Adrenal gland (tissue), 12 donors: Measurements from ENCODE around the gene FAP. TPM values are rescaled to one million over a fixed set of nuclear protein-coding genes. Genes with fewer than 3 reads are reported as not detected.

Experiments
- DNase-seq, 7 donors: peaks; one replicate each; pipeline ENCODE4 v3.0.0-alpha.2; 2019 to 2020
- H3K27ac ChIP-seq, 5 donors: fragments of 200-600 bp; sonication (generic) in 4 of 5; 1 replicate in 3 of 5; 2 replicates in 2 of 5; pipeline versions ENCODE4 v1.5.1 to v1.8.0; 2016 to 2020; ENCODE audit warnings: mild to moderate bottlenecking in 1 of 5
- H3K27me3 ChIP-seq: fragments of 200-600 bp; 2 replicates; pipeline ENCODE4 v1.8.0; 2021
- H3K36me3 ChIP-seq, 2 donors: fragments of 200-600 bp; replicated peaks in 1 of 2; 1 replicate in 1 of 2; 2 replicates in 1 of 2; pipeline versions ENCODE4 v1.5.1 to v1.8.0; 2018 to 2022
- H3K4me1 ChIP-seq, 2 donors: fragments of 200-600 bp; replicated peaks in 1 of 2; 1 replicate in 1 of 2; 2 replicates in 1 of 2; pipeline versions ENCODE4 v1.5.1 to v1.8.0; 2018 to 2021
- H3K4me3 ChIP-seq, 4 donors: fragments of 200-600 bp; sonication (generic) in 3 of 4; one replicate each; pipeline ENCODE4 v1.5.1; 2016 to 2018
- H3K9me3 ChIP-seq, 3 donors: fragments of 200-600 bp; sonication (generic) in 1 of 3; replicated peaks in 1 of 3; 1 replicate in 2 of 3; 2 replicates in 1 of 3; pipeline versions ENCODE4 v1.5.1 to v1.8.0; 2016 to 2021
- CTCF ChIP-seq, 6 experiments: fragments of 450-650 bp in 4 of 6; fragments of 200-600 bp in 2 of 6; sonication (generic) in 1 of 6; IDR thresholded peaks; 1 replicate in 5 of 6; 2 replicates in 1 of 6; pipeline versions ENCODE4 v1.5.1 to v1.8.0; 2016 to 2021; ENCODE audit warnings: antibody characterized with exemption in 6 of 6, mild to moderate bottlenecking in 2 of 6, moderate library complexity in 1 of 6
- POLR2A ChIP-seq, 2 donors: fragments of 450-650 bp; IDR thresholded peaks; one replicate each; pipeline ENCODE4 v1.6.1; 2017; ENCODE audit warnings: antibody characterized with exemption in 2 of 2, mild to moderate bottlenecking in 2 of 2, moderate library complexity in 1 of 2
- WGBS, 4 donors: extraction: QIAGEN DNeasy Blood & Tissue Kit in 2 of 4; methylation state at CpG; one replicate each; pipeline versions ENCODE4 v1.1.5 to v1.1.7; 2013 to 2017; 5-methylcytosine and 5-hydroxymethylcytosine counted together
- intact Hi-C, 2 donors: fragments of 100-400 bp; cut with DNase I; formaldehyde crosslinking; loops; one replicate each; pipeline versions ENCODE4 v1.14.1 to v1.15.0; 2022 to 2023
- polyA plus RNA-seq, 3 donors: library from polyadenylated mRNA; stranded (reverse); fragments of 200-250 nt in 2 of 3; fragments of 350-450 nt in 1 of 3; fragmentation: Illumina TruSeq in 1 of 3; extraction: RNeasy Lipid Tissue Mini Kit (QIAGEN cat#74804) in 1 of 3; gene quantifications; one replicate each; pipeline ENCODE4 v1.2.3, GENCODE V29; 2013 to 2014
- total RNA-seq, 9 donors: library from RNA; depleted of rRNA in 4 of 9; stranded (reverse); fragments of >200 nt in 4 of 9; fragments of 120-200 nt in 1 of 9; fragmentation: NEBNext Ultra II Directional in 1 of 9; extraction: Animal tissue kit (Norgen Biotek cat#: 25700) in 1 of 9; gene quantifications; one replicate each; pipeline versions ENCODE4 v1.1.0 to v1.2.4, GENCODE V29; 2013 to 2023
- donor health status: healthy with polysubstance abuse.
- donor health status: Bipolar disorder and iron deficiency.
- donor health status: DM: yes; HTN: yes; CAD: no.
- donor health status: DM: no; HTN: no; CAD: no.
- donor health status: DM: no; HTN: no; CAD: no.
- donor health status: DM: yes; HTN: yes; CAD: no.

Gene FAP
- total and polyA plus RNA-seq, 12 donors: 0.18 to 6.0 (median 0.64) TPM; not detected in 1

GRCh38 chr2:162258169-162258568 lies 14.9 kb upstream of the FAP start:
- TF ChIP-seq CTCF (IDR thresholded peaks at IDR 0.05): no peak
- no peak for TF ChIP-seq POLR2A (IDR thresholded peaks at IDR 0.05)
- no peaks in the 10 kb centered on the region for H3K4me1 ChIP-seq
- no peak overlapping the region for H3K4me3 ChIP-seq
- 84 to 93% (median 88%) methylated on average over 4 of the region's 4 CpGs for WGBS, 4 donors
- no peak for DNase-seq
- no peaks in the 10 kb centered on the region for H3K36me3 ChIP-seq
- intact Hi-C loops: no loop called here
- H3K27ac ChIP-seq: no peak overlapping the region
- no peaks in the 10 kb centered on the region for H3K9me3 ChIP-seq
- no peaks in the 10 kb centered on the region for H3K27me3 ChIP-seq

GRCh38 chr2:162257425-162257824 lies 14.2 kb upstream of the FAP start:
- Histone ChIP-seq H3K4me3 (no peak overlapping the region), H3K9me3 (no peaks in the 10 kb centered on the region), H3K36me3 (no peaks in the 10 kb centered on the region), H3K27ac (no peak overlapping the region), H3K4me1 (no peaks in the 10 kb centered on the region), H3K27me3 (no peaks in the 10 kb centered on the region)
- TF ChIP-seq POLR2A (IDR thresholded peaks at IDR 0.05) (no peak), CTCF (IDR thresholded peaks at IDR 0.05) (no peak)
- 28 to 57% (median 37%) methylated on average over 1 of the region's 1 CpG for WGBS, 4 donors
- no peak for DNase-seq
- intact Hi-C loops: no loop called here

GRCh38 chr2:162256591-162256991 lies 13.3 kb upstream of the FAP start:
- DNase-seq: no peak
- no peak overlapping the region for H3K27ac ChIP-seq
- WGBS, 4 donors: 67 to 82% (median 78%) methylated on average over 2 of the region's 2 CpGs
- intact Hi-C loops: no loop called here
- no peak overlapping the region for H3K4me3 ChIP-seq
- H3K27me3 ChIP-seq: no peaks in the 10 kb centered on the region
- H3K4me1 ChIP-seq: no peaks in the 10 kb centered on the region
- H3K9me3 ChIP-seq: no peaks in the 10 kb centered on the region
- no peaks in the 10 kb centered on the region for H3K36me3 ChIP-seq
- no peak for TF ChIP-seq POLR2A (IDR thresholded peaks at IDR 0.05)
- TF ChIP-seq CTCF (IDR thresholded peaks at IDR 0.05): no peak

GRCh38 chr2:162254236-162254871 lies 11.1 kb upstream of the FAP start:
- intact Hi-C loops: no loop called here
- Histone ChIP-seq H3K4me1 (no peaks in the 10 kb centered on the region), H3K27me3 (no peaks in the 10 kb centered on the region), H3K4me3 (no peak overlapping the region), H3K9me3 (no peaks in the 10 kb centered on the region), H3K27ac (no peak overlapping the region), H3K36me3 (no peaks in the 10 kb centered on the region)
- no peak for DNase-seq
- TF ChIP-seq CTCF (IDR thresholded peaks at IDR 0.05) (no peak), POLR2A (IDR thresholded peaks at IDR 0.05) (no peak)
- 60 to 80% (median 74%) methylated on average over 2 of the region's 2 CpGs for WGBS, 4 donors
